Body of pancreas (tissue), 4 donors: Measurements from ENCODE around the gene L3MBTL1. TPM values are rescaled to one million over a fixed set of nuclear protein-coding genes. Genes with fewer than 3 reads are reported as not detected.
A peak's percentile ranks its signal among the peaks of the same experiment; 100 is the strongest.

Experiments
- ATAC-seq: fragments of 150-250 bp; one replicate; pipeline ENCODE4 v1.9.1; 2016
- DNase-seq, 4 donors: peaks; one replicate each; pipeline ENCODE4 v3.0.0-alpha.2; 2019
- H3K27ac ChIP-seq, 4 donors: fragments of 200-600 bp; sonication (generic); 1 replicate in 3 of 4; 2 replicates in 1 of 4; pipeline versions ENCODE4 v1.5.1 to v1.6.1; 2016 to 2019; ENCODE audit warnings: mild to moderate bottlenecking in 1 of 4, mixed read lengths in 1 of 4, moderate library complexity in 1 of 4
- H3K27me3 ChIP-seq, 2 donors: fragments of 200-600 bp; sonication (generic); one replicate each; pipeline ENCODE4 v1.6.0; 2016; ENCODE audit warnings: mild to moderate bottlenecking in 1 of 2
- H3K36me3 ChIP-seq, 2 donors: fragments of 200-600 bp; sonication (generic); replicated peaks in 1 of 2; 2 replicates each; pipeline ENCODE4 v1.5.1; 2016; ENCODE audit warnings: low read depth in 2 of 2; ENCODE audit not compliant: insufficient read depth in 1 of 2
- H3K4me1 ChIP-seq: fragments of 200-600 bp; sonication (generic); one replicate; pipeline ENCODE4 v1.6.0; 2016
- H3K4me3 ChIP-seq, 2 donors: fragments of 200-600 bp; sonication (generic); 1 replicate in 1 of 2; 2 replicates in 1 of 2; pipeline ENCODE4 v1.5.1; 2016 to 2019
- H3K9me3 ChIP-seq, 3 donors: fragments of 200-600 bp; sonication (generic); 1 replicate in 2 of 3; 2 replicates in 1 of 3; pipeline ENCODE4 v1.5.1; 2016
- POLR2A ChIP-seq, 3 donors: fragments of 450-650 bp; IDR thresholded peaks; one replicate each; pipeline ENCODE4 v1.6.1; 2016; ENCODE audit warnings: antibody characterized with exemption in 3 of 3, mild to moderate bottlenecking in 2 of 3
- WGBS, 2 donors: methylation state at CpG; one replicate each; pipeline ENCODE4 v1.1.5; 2017; 5-methylcytosine and 5-hydroxymethylcytosine counted together
- intact Hi-C: fragments of 100-400 bp; cut with DNase I; formaldehyde crosslinking; loops from one replicate; pipeline ENCODE4 v1.15.1; 2023
- total RNA-seq, 2 donors: library from RNA; depleted of rRNA; stranded (reverse); fragments of >200 nt; gene quantifications; one replicate each; pipeline ENCODE4 v1.1.0, GENCODE V29; 2016
- TF ChIP-seq, protein P1 (sequence below), 7 experiments: fragments of 450-650 bp in 4 of 7; fragments of 200-600 bp in 3 of 7; sonication (generic) in 3 of 7; IDR thresholded peaks; one replicate each; pipeline ENCODE4 v1.5.1; 2016 to 2019; ENCODE audit warnings: antibody characterized with exemption in 7 of 7

Gene L3MBTL1
- total RNA-seq, 2 donors from 2014 or later: 4.9 to 10.1 TPM

DNA sequence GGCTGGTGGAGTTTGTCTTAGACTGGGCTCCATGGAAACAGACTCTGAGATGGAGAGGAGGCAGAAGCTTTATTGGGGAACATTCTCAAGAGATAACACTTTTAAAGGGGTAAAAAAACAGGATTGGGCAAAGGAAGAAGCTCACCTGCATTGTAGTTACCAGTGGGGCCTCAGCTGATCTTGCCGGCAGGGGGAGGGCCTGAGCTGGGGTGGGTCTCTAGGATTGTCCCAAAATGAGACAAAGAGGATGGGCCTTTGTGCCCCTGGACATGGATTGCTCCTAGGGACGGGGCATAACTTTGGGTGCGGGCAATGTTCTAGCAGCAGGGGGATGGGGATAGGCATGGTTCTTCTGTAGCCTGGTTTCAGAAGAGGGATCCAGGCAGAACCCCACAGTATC is 63.8 kb downstream of the L3MBTL1 start:
- TF ChIP-seq, protein P1, sequence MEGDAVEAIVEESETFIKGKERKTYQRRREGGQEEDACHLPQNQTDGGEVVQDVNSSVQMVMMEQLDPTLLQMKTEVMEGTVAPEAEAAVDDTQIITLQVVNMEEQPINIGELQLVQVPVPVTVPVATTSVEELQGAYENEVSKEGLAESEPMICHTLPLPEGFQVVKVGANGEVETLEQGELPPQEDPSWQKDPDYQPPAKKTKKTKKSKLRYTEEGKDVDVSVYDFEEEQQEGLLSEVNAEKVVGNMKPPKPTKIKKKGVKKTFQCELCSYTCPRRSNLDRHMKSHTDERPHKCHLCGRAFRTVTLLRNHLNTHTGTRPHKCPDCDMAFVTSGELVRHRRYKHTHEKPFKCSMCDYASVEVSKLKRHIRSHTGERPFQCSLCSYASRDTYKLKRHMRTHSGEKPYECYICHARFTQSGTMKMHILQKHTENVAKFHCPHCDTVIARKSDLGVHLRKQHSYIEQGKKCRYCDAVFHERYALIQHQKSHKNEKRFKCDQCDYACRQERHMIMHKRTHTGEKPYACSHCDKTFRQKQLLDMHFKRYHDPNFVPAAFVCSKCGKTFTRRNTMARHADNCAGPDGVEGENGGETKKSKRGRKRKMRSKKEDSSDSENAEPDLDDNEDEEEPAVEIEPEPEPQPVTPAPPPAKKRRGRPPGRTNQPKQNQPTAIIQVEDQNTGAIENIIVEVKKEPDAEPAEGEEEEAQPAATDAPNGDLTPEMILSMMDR (IDR thresholded peaks at IDR 0.05): no peak
- TF ChIP-seq POLR2A (IDR thresholded peaks at IDR 0.05): no peak
- no peak for ATAC-seq
- H3K27me3 ChIP-seq: no peaks in the 10 kb centered on the region
- DNase-seq: no peak
- H3K4me1 ChIP-seq: peaks cover 10% of the 10 kb centered on the region
- peaks cover 0 to 27% of the 10 kb centered on the region in 2 donors for H3K36me3 ChIP-seq
- no peak overlapping the region for H3K4me3 ChIP-seq
- intact Hi-C loops: no loop called here
- no peaks in the 10 kb centered on the region for H3K9me3 ChIP-seq
- WGBS, 2 donors: 90 to 95% methylated on average over 3 of the region's 3 CpGs
- no peak overlapping the region for H3K27ac ChIP-seq

DNA sequence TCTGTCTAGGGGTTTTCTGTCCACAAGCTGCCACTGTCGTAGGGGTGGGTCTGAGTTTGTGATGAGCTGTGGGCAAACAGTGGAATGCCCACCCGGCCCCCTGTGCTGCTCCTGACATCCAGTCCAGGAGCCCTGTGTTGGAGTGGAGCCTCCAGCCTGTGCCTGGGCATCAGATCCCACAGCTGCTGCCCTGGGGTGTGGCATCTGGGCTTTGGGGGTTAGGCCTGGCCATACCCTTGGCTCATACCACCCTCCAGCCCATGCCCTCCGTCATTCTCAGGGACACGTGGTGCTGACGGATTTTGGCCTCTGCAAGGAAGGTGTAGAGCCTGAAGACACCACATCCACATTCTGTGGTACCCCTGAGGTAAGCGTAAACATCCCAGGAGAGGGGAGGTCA is 64.3 kb downstream of the L3MBTL1 start:
- Histone ChIP-seq H3K4me3 (no peak overlapping the region), H3K9me3 (no peaks in the 10 kb centered on the region), H3K27me3 (no peaks in the 10 kb centered on the region), H3K36me3 (peaks cover 0 to 28% of the 10 kb centered on the region in 2 donors), H3K27ac (no peak overlapping the region), H3K4me1 (peaks cover 10% of the 10 kb centered on the region)
- ATAC-seq (no peak), DNase-seq (no peak)
- intact Hi-C loops: no loop called here
- WGBS, 2 donors: 82 to 84% methylated on average over 4 to 6 of the region's 6 CpGs
- no peak for TF ChIP-seq POLR2A (IDR thresholded peaks at IDR 0.05)
- TF ChIP-seq, protein P1 (IDR thresholded peaks at IDR 0.05): no peak

DNA sequence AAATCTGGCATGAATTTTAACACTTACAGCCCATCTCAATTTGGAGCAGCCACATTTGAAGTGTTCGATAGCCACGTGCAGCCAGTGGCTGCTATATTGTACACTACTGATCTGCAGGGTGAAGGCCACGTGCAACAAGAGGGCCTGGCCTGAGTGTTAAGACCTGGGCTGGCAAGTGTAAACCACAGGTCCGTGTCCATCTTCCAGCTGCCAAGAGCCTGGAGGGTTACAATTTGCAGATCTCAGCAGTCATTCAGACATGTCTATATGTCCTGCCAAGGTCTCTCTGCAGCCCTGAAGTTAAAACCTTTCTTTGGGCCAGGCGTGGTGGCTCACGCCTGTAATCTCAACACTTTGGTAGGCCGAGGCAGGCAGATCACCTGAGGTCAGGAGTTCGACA is 65.4 kb downstream of the L3MBTL1 start:
- DNase-seq (no peak), ATAC-seq (no peak)
- H3K36me3 ChIP-seq: peaks cover 0 to 24% of the 10 kb centered on the region in 2 donors
- H3K4me1 ChIP-seq: peaks cover 10% of the 10 kb centered on the region
- H3K27me3 ChIP-seq: no peaks in the 10 kb centered on the region
- H3K9me3 ChIP-seq: no peaks in the 10 kb centered on the region
- no peak overlapping the region for H3K4me3 ChIP-seq
- H3K27ac ChIP-seq: no peak overlapping the region
- intact Hi-C loops: no loop called here
- whole genome bisulfite sequencing, 2 donors: 87 to 95% methylated on average over 8 of the region's 8 CpGs
- TF ChIP-seq POLR2A (IDR thresholded peaks at IDR 0.05): no peak
- TF ChIP-seq, protein P1 (IDR thresholded peaks at IDR 0.05): no peak

DNA sequence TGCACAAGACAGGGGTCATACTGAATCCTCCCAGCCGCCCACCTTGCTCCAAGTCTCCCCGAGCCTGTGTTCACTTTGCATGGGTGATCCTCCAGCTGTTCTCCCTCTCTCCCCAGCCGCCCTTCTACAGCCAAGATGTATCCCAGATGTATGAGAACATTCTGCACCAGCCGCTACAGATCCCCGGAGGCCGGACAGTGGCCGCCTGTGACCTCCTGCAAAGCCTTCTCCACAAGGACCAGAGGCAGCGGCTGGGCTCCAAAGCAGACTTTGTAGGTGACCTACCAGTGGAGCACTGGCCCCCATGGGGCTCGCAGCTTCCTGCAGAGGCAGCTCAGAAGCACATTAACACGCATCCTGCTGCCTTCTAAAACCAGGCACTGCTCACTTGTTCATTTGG is 68.6 kb downstream of the L3MBTL1 start:
- TF ChIP-seq POLR2A (IDR thresholded peaks at IDR 0.05): no peak
- TF ChIP-seq, protein P1 (IDR thresholded peaks at IDR 0.05): no peak
- Histone ChIP-seq H3K36me3 (peaks cover 0 to 5% of the 10 kb centered on the region in 2 donors), H3K4me1 (no peaks in the 10 kb centered on the region), H3K4me3 (no peak overlapping the region), H3K27me3 (no peaks in the 10 kb centered on the region), H3K9me3 (no peaks in the 10 kb centered on the region), H3K27ac (no peak overlapping the region)
- ATAC-seq: no peak
- intact Hi-C loops: no loop called here
- 66 to 87% methylated on average over 5 to 10 of the region's 10 CpGs for WGBS, 2 donors
- peak in 1 of 4 donors; percentile 20 for DNase-seq
